Fibroblast of the aortic adventitia (primary cell): ENCODE data around the gene RIOK3. TPM values are rescaled to one million over a fixed set of nuclear protein-coding genes. Genes with fewer than 3 reads are reported as not detected.

ENCODE experiments used
- DNase-seq: peaks from one replicate; pipeline ENCODE4 v3.0.0-alpha.2; 2010; ENCODE audit warnings: low read depth
- H3K4me3 ChIP-seq: 2 replicates; pipeline ENCODE4 v1.5.1; 2011; ENCODE audit warnings: low read depth, mild to moderate bottlenecking, control low read depth, low read length, moderate library complexity
- total RNA-seq: library from RNA; depleted of rRNA; stranded (reverse); fragments of >200 nt; gene quantifications from 2 replicates; pipeline ENCODE4 v1.2.3, GENCODE V29; 2012; ENCODE audit warnings: low replicate concordance
- TF ChIP-seq, protein P1 (sequence below): IDR thresholded peaks from 2 replicates; pipeline ENCODE4 v1.5.1; 2011; ENCODE audit warnings: mild to moderate bottlenecking, low read length, control low read depth, inconsistent platforms; ENCODE audit not compliant: insufficient read depth

Gene RIOK3, protein sequence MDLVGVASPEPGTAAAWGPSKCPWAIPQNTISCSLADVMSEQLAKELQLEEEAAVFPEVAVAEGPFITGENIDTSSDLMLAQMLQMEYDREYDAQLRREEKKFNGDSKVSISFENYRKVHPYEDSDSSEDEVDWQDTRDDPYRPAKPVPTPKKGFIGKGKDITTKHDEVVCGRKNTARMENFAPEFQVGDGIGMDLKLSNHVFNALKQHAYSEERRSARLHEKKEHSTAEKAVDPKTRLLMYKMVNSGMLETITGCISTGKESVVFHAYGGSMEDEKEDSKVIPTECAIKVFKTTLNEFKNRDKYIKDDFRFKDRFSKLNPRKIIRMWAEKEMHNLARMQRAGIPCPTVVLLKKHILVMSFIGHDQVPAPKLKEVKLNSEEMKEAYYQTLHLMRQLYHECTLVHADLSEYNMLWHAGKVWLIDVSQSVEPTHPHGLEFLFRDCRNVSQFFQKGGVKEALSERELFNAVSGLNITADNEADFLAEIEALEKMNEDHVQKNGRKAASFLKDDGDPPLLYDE
- 58.1 and 89.3 TPM in 2 replicates for total RNA-seq

DNA sequence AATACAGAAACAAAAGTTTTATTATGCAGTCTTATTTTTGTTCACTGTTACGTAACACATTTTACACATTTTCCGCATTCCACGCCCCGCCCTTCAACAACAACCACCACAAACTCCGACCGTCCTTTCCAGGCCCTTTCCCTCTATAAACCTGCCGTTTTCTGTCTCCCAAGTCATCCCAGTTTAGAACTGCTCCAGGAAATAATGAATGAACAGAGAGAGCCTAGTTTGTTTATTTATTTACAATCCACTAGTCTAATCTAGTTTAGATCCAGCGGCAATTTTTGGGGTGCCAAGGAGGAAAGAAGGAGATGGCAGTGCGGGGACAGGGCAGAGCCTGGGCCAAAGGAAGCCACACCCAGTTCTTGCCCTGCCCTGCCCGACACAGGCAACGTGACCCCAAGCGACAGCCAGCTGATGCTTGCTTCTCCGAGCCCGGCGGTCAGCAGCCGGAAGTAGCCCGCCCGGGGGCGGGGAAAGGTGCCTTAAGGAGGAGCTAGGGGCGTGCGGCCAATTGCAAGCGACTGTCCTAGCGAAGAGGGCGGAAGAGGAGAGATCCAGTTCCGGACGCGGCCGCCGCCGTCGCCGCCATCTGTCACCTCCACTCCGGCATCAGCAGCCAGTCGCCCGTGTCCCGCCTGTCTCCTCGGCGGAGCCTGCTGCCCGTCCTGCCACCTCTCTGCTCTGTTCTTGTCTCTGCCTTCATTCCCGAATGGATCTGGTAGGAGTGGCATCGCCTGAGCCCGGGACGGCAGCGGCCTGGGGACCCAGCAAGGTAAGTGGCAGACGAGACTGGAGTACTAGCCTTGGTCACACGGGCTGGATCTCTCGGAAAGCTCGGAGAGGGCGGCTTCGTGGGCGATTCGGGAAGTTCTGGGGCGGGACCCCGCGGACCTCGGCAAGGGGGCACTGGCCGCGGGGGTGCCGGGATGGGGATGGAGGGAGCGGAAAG, at the start of gene RIOK3:
Gene RIOK3, plus strand, starts transcription at position 560 of the 952 bp plus-strand sequence. Its CDS starts 153 bp downstream, at position 713.
- DNase-seq = peak; percentile 89
- TF ChIP-seq, protein P1, sequence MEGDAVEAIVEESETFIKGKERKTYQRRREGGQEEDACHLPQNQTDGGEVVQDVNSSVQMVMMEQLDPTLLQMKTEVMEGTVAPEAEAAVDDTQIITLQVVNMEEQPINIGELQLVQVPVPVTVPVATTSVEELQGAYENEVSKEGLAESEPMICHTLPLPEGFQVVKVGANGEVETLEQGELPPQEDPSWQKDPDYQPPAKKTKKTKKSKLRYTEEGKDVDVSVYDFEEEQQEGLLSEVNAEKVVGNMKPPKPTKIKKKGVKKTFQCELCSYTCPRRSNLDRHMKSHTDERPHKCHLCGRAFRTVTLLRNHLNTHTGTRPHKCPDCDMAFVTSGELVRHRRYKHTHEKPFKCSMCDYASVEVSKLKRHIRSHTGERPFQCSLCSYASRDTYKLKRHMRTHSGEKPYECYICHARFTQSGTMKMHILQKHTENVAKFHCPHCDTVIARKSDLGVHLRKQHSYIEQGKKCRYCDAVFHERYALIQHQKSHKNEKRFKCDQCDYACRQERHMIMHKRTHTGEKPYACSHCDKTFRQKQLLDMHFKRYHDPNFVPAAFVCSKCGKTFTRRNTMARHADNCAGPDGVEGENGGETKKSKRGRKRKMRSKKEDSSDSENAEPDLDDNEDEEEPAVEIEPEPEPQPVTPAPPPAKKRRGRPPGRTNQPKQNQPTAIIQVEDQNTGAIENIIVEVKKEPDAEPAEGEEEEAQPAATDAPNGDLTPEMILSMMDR = no peak
- H3K4me3 ChIP-seq = peak within 1 kb of the TSS; percentile 99

DNA sequence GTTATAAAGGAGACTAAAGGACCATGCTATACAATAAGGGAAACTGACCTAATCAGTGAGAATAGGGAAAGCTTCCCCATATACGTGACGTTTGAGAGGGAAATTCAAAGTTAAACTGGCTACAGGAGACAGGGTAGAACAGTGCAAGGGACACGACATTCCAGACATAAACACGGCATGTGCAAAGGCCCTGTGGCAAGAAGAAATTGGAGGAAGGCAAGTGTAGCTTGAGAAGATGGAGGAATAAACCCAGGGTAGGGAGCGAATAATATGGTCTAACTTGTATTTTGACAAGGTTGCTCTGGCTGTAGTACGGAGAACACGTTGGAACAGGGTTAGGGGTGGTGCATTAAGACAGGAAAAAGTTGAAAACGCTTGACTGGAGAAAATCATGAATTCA, 49.8 kb upstream of the RIOK3 start:
- H3K4me3 ChIP-seq = no peak overlapping the region
- no peak for DNase-seq
- TF ChIP-seq, protein P1 = no peak

DNA sequence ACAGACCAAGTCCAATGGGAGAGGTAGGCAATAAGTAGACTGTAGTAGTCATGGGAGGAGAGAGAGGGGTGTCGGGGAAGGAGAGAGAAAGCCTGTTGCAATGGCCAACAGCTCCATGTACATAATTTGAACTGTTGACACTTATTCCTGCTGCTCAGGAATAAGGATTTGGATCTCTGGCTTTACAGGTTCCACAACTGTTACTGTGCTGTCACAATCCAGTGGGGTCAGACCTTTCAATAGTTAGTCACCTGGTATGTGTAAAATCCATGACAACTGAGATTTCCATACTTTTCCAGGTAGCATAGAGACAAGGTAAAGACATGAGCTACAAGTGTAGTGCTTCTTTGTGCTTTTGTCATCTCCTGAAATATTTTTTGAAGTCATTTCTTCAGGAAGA, 47.5 kb upstream of the RIOK3 start:
- TF ChIP-seq, protein P1 = no peak
- no peak overlapping the region for H3K4me3 ChIP-seq
- DNase-seq = no peak

DNA sequence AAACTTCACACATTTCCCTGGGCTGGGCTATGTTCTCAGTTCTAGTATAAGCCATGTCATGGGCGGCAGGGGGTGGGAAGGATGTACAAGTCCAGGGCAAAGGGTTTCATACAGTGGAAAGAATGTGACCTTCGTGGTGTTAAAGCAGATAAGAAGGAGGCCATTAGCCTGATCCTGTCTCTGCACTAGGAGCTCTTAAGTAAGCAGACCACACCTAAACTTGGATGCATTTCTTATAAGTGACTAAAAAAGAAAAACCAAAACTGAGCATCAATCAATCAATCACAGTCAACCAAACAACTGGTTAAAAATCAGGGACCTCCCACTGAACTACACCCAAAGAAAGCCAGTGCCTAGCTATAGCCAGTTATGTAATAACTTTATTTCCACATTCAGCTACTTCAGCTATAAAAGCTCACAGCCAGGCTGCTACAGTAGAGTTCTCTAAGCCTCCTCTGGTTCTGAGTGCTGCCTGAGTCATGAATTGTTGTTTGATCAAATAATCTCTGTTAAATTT, 46.8 kb upstream of the RIOK3 start:
- peak; percentile 67 for DNase-seq
- TF ChIP-seq, protein P1 = no peak
- no peak overlapping the region for H3K4me3 ChIP-seq

DNA sequence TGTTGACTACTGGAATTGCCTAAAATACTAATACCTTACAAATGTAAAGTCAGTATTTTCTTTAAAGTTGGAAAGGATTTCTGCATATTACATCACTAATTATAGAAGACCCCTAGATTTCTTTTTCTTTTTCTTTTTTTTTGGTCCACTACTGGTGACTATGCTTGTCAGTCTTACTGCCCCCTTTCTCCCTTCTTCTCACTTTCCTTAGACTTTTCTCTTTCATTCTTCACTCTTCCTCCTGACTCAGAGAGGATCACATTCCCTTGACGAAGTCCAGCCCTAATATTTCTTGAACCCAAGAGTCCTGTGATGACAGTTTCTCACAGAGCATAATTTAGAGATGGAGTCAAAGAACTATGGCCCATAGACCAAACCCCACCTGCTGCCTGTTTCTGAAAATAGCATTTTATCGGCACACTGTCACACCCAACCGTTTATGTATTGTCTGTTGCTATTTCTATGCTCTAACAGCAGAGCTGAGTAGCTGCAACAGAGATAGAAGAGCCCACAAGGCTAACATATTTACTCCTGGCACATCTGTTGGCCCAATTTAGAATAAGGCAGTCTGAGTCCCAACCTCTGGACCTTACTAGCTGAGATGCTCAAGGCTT, 40.6 kb upstream of the RIOK3 start:
- no peak overlapping the region for H3K4me3 ChIP-seq
- TF ChIP-seq, protein P1 = no peak
- DNase-seq = no peak

DNA sequence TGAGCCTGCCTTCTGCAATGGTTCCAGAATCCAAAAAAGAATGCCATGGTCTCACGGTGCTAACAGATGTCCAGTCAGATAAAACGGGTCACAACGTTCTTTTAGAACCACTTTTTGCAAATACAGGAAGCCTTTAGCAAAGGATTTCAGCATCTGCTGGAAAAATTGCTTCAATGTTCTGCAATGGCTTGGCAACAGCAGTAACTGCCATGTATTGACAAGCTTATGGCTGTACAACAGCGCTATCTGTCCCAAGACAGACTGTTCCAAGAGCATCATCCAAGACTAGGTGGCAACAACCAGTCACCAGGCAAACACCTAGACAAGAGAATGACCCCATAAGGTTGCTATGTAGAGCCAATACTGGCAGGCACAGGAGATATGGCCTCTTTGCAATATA, 37.6 kb upstream of the RIOK3 start:
- TF ChIP-seq, protein P1 = no peak
- DNase-seq = no peak

More for the DNA sequence above, 37.6 kb upstream of the RIOK3 start:
- no peak overlapping the region for H3K4me3 ChIP-seq
